Nephron progenitor cell (in vitro differentiated cells): ENCODE data around the gene PTPRS.
A peak's percentile ranks its signal among the peaks of the same experiment; 100 is the strongest.

Experiments
- DNase-seq: peaks from one replicate; pipeline ENCODE4 v3.0.0; 2021
- H3K27ac Mint-ChIP-seq: 2 replicates; pipeline ENCODE4 v1.8.0; 2021; ENCODE audit warnings: mild to moderate bottlenecking, moderate library complexity, mixed read lengths
- H3K27me3 Mint-ChIP-seq: 2 replicates; pipeline ENCODE4 v1.8.0; 2021; ENCODE audit warnings: mild to moderate bottlenecking, low read depth, mixed read lengths; ENCODE audit not compliant: poor library complexity
- H3K36me3 Mint-ChIP-seq: 2 replicates; pipeline ENCODE4 v1.8.0; 2021; ENCODE audit warnings: low read depth, mixed read lengths
- H3K4me1 Mint-ChIP-seq: 2 replicates; pipeline ENCODE4 v1.8.0; 2021; ENCODE audit warnings: mixed read lengths
- H3K4me3 Mint-ChIP-seq: 2 replicates; pipeline ENCODE4 v1.8.0; 2021; ENCODE audit warnings: mild to moderate bottlenecking, moderate library complexity, mixed read lengths
- H3K9me3 Mint-ChIP-seq: 2 replicates; pipeline ENCODE4 v1.8.0; 2021; ENCODE audit warnings: mild to moderate bottlenecking, moderate library complexity, mixed read lengths
- TF ChIP-seq, protein P1 (sequence below): fragments of 200-600 bp; sonication (generic); IDR thresholded peaks from 2 replicates; pipeline ENCODE4 v1.5.0; 2021; ENCODE audit warnings: antibody characterized with exemption

Gene PTPRS

DNA sequence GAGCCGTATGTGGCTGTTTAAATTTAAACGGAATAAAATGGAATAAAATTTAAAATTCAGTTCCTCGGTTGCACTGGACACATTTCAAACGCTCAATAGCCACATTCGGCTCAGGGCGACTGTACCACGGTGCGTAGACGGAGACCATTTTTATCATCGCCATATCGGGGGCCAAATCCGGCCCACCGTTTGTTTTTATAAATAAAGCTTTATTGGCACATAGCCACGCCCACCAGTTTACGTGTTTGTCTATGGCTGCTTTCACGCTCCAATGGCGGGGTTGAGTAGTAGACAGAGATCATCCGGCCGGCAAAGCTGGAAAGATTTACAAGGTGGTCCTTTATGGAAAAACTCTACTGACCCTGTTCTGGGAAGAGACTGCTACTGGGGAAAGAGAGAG lies 33.0 kb downstream of the PTPRS start:
- peaks cover 10% of the 10 kb centered on the region for H3K27me3 Mint-ChIP-seq
- no peak overlapping the region for H3K4me3 Mint-ChIP-seq
- no peak for DNase-seq
- H3K27ac Mint-ChIP-seq: no peak overlapping the region
- TF ChIP-seq, protein P1, sequence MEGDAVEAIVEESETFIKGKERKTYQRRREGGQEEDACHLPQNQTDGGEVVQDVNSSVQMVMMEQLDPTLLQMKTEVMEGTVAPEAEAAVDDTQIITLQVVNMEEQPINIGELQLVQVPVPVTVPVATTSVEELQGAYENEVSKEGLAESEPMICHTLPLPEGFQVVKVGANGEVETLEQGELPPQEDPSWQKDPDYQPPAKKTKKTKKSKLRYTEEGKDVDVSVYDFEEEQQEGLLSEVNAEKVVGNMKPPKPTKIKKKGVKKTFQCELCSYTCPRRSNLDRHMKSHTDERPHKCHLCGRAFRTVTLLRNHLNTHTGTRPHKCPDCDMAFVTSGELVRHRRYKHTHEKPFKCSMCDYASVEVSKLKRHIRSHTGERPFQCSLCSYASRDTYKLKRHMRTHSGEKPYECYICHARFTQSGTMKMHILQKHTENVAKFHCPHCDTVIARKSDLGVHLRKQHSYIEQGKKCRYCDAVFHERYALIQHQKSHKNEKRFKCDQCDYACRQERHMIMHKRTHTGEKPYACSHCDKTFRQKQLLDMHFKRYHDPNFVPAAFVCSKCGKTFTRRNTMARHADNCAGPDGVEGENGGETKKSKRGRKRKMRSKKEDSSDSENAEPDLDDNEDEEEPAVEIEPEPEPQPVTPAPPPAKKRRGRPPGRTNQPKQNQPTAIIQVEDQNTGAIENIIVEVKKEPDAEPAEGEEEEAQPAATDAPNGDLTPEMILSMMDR: no peak
- H3K4me1 Mint-ChIP-seq: peaks cover 21% of the 10 kb centered on the region
- peaks cover 17% of the 10 kb centered on the region for H3K36me3 Mint-ChIP-seq
- no peaks in the 10 kb centered on the region for H3K9me3 Mint-ChIP-seq

DNA sequence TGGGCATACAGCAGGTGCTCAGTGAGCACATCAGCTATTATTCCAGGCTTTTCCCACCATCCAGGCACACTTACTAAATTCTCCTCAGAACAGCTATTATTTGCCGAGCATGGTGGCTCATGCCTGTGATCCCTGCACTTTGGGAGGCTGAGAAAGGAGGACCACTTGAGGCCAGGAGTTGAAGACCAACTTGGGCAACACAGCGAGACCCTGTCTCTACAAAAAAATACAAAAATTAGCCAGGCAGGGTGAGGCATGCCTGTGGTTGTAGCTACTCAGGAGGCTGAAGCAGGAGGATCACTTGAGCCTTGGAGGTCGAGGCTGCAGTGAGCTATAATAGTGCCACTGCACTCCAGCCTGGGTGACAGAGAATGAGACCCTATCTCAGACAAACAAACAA lies 35.4 kb downstream of the PTPRS start:
- peaks cover 32% of the 10 kb centered on the region for H3K4me1 Mint-ChIP-seq
- no peak overlapping the region for H3K27ac Mint-ChIP-seq
- H3K27me3 Mint-ChIP-seq: peaks cover 14% of the 10 kb centered on the region
- H3K9me3 Mint-ChIP-seq: no peaks in the 10 kb centered on the region
- DNase-seq: no peak
- peaks cover 8% of the 10 kb centered on the region for H3K36me3 Mint-ChIP-seq
- TF ChIP-seq, protein P1: no peak
- H3K4me3 Mint-ChIP-seq: no peak overlapping the region

DNA sequence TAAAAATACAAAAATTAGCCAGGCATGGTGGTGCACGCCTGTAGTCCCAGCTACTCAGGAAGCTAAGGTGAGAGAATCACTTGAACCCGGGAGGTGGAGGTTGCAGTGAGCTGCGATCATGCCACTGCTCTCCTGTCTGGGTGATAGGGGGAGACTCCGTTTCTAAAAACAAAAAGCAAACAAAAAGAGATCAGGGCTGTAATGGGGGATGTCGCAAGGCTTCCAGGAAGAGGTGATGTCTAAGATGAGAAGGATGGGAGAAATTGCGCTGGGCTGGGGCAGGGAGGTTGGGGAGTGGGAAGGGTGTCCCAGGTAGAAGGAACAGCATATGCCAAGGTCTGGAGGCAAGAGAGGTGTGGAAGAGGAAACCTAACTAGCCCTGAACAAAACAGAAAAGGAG lies 36.1 kb downstream of the PTPRS start:
- Mint-ChIP-seq H3K27ac (no peak overlapping the region), H3K27me3 (peaks cover 13% of the 10 kb centered on the region), H3K4me1 (peaks cover 32% of the 10 kb centered on the region), H3K4me3 (no peak overlapping the region), H3K9me3 (no peaks in the 10 kb centered on the region), H3K36me3 (peaks cover 8% of the 10 kb centered on the region)
- TF ChIP-seq, protein P1: no peak
- DNase-seq: no peak

DNA sequence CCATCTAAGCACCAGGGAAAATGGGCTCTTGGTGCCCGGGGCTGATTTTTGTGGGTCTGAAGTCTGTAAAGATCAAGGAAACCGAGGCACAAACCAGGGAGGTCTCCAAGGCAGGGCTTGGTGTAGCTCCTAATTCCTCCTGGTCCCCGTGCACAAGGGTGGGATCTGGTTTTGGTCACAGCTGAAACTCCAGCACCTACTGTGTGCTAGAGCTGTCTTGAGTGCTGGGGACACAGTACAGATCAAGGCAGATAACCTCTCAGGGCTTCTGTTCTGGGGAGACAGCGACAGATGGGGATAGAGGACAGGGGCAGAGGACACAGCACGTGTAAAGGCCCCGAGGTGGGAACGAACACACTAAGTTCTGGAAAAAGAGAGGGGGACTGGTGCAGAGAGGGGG lies 37.4 kb downstream of the PTPRS start:
- H3K36me3 Mint-ChIP-seq: peaks cover 20% of the 10 kb centered on the region
- no peak for DNase-seq
- peaks cover 30% of the 10 kb centered on the region for H3K4me1 Mint-ChIP-seq
- H3K27me3 Mint-ChIP-seq: peaks cover 15% of the 10 kb centered on the region
- TF ChIP-seq, protein P1: no peak
- no peak overlapping the region for H3K4me3 Mint-ChIP-seq
- no peak overlapping the region for H3K27ac Mint-ChIP-seq
- H3K9me3 Mint-ChIP-seq: peaks cover 9% of the 10 kb centered on the region

DNA sequence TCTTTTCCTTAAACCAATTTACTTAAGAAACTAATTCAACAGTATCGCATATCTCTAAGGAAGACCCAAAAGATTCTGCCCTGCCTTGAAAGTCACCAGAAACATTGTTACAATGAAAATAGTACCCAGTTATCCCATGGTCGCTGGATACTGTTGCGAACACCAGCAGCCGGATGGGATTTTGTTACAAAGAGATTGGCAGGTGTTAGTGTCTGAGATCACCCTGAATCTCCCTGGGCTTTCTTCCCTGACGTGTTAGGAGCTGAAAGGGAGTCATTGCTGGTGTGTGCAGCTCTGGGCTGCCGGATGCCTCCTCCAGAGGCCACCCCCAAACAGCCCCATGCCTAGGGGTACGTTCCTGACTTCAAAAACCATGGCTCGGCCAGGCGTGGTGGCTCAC lies 38.2 kb downstream of the PTPRS start:
- Mint-ChIP-seq H3K4me3 (no peak overlapping the region), H3K27me3 (peaks cover 15% of the 10 kb centered on the region), H3K36me3 (peaks cover 18% of the 10 kb centered on the region), H3K27ac (peak overlapping the region; percentile 58), H3K4me1 (peaks cover 22% of the 10 kb centered on the region), H3K9me3 (peaks cover 14% of the 10 kb centered on the region)
- TF ChIP-seq, protein P1: no peak
- no peak for DNase-seq

DNA sequence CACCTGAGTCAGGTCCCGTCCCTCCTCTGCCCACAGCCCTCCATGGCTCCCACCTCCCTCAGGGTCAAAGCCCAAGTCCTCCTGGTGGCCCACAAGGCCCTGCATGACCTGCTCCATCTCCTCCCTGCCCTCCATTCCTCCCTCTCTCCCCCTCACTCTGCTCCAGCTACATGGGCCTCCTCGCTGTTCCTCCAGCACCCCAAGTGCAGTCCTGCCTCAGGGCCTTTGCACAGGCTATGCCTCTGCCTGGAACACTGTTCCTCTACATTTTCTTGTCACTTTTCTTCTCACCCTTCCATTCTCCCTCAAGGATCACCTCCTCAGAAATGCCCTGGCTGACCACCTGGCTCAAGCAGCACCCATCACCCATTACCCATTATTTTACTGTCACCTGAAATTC lies 41.5 kb downstream of the PTPRS start:
- Mint-ChIP-seq H3K27me3 (peaks cover 13% of the 10 kb centered on the region), H3K4me1 (peaks cover 12% of the 10 kb centered on the region), H3K36me3 (peaks cover 20% of the 10 kb centered on the region), H3K4me3 (no peak overlapping the region), H3K27ac (no peak overlapping the region), H3K9me3 (peaks cover 14% of the 10 kb centered on the region)
- TF ChIP-seq, protein P1: no peak
- no peak for DNase-seq
